Muscle of back (tissue), 13 donors: Measurements from ENCODE around the gene PHLDB1. TPM values are rescaled to one million over a fixed set of nuclear protein-coding genes. Genes with fewer than 3 reads are reported as not detected.
"Not testable (repeated sequence)": the region's sequence is repeated elsewhere in the genome, so short reads cannot be mapped to it uniquely, and the experiment has no call there.

ENCODE experiments used
- DNase-seq, 3 donors: peaks; one replicate each; pipeline versions ENCODE4 v3.0.0 to v3.0.0-alpha.2; 2013
- long read RNA-seq, 9 donors: transcript quantifications; one replicate each; lab custom pipeline, GENCODE V29; 2026
- polyA plus RNA-seq, 10 donors: library from polyadenylated mRNA; unstranded; fragments of 120-200 nt; gene quantifications; one replicate each; pipeline ENCODE4 v1.2.1, GENCODE V29; 2013; ENCODE audit not compliant: insufficient read length in 10 of 10

Gene PHLDB1
- polyA plus RNA-seq, result 100 to 1,000 TPM in 1 of 10 donors, 10 to 100 TPM in 9; 73.1 to 113 (median 83.4) TPM
- long read RNA-seq, donor 1, full-length matches to known transcripts, result 5 of 10 reads
- long read RNA-seq, donor 1, partial matches to known transcripts, result 5 of 10 reads
- long read RNA-seq, donor 1, other reads (novel, unspliced or antisense), result 0 of 10 reads
- long read RNA-seq, donor 2, partial matches to known transcripts, result 12 of 13 reads
- long read RNA-seq, donor 2, other reads (novel, unspliced or antisense), result 0 of 13 reads
- long read RNA-seq, donor 3, result 0 reads
- long read RNA-seq, donor 4, partial matches to known transcripts, result 0 of 1 reads
- long read RNA-seq, donor 4, other reads (novel, unspliced or antisense), result 0 of 1 reads
- long read RNA-seq, donor 5, partial matches to known transcripts, result 29 of 32 reads
- long read RNA-seq, donor 5, other reads (novel, unspliced or antisense), result 0 of 32 reads
- long read RNA-seq, donor 6, full-length matches to known transcripts, result 4 of 21 reads
- long read RNA-seq, donor 6, partial matches to known transcripts, result 17 of 21 reads
- long read RNA-seq, donor 6, other reads (novel, unspliced or antisense), result 0 of 21 reads
- long read RNA-seq, donor 7, full-length matches to known transcripts, result 8 of 8 reads
- long read RNA-seq, donor 7, partial matches to known transcripts, result 0 of 8 reads
- long read RNA-seq, donor 7, other reads (novel, unspliced or antisense), result 0 of 8 reads
- long read RNA-seq, donor 8, partial matches to known transcripts, result 0 of 1 reads
- long read RNA-seq, donor 8, other reads (novel, unspliced or antisense), result 0 of 1 reads
- long read RNA-seq, donor 9, result 0 reads

DNA sequence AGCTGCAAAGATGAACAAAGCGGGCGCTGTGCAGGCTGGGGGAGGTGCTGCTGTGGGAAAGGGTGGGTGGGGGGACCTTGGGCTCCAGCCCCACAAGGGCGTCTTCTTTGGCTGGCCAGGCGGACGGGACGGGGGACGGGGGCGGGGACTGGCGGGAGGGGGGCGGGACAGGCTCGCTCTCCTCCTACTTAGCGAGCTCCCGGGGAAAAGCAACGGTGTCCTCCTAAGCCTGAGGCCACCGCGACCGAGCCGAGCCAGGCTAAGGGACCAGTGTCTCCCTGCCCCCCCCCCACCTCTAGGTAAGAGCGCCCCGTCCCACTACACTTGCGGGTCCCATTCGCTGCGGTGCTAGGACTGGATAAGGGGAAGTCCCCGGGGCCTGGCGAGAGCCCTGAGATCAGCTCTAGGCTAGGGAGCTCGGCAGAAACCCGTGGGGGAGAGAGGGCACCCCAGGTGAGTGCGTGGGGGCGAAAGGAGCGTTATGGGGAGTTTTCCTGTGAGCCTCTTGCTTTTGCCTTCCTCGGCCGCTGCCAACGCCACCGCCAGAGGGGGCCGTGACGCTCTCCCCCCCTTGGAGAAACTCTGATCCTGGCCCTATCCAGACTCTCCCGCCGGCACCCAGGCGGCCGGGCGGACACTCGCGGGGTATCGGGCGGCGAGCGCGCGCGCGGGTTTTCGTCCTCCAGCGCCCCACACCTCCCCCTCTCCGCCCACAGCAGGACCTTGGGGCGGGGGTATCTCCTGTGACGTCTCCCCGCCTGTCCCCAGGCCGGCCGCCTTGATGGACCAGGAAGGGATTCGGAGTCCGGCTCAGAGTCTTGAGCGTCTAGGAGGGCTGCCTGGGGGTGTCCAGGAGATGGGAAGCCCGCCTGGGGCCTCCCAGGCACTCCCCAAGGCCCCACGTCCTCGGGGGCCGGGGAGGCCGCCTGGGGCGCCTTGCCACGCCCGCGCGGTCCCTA, at the start of gene PHLDB1:
Gene PHLDB1, plus strand, starts transcription at position 215 of the 959 bp plus-strand sequence. CDS start 6,222 bp downstream, outside the sequence.
- DNase-seq, result peak in 2 of 3 donors; percentile 64 to 88

GRCh38 chr11:118560806-118561205, 46.6 kb upstream of the PHLDB1 start:
- no peak for DNase-seq

GRCh38 chr11:118565051-118565450, 42.4 kb upstream of the PHLDB1 start:
- DNase-seq, result peak in 2 of 3 donors; percentile 61 to 80

- DNase-seq, result no peak
Observed at GRCh38 chr11:118569670-118570069, 37.7 kb upstream of the PHLDB1 start.

DNA sequence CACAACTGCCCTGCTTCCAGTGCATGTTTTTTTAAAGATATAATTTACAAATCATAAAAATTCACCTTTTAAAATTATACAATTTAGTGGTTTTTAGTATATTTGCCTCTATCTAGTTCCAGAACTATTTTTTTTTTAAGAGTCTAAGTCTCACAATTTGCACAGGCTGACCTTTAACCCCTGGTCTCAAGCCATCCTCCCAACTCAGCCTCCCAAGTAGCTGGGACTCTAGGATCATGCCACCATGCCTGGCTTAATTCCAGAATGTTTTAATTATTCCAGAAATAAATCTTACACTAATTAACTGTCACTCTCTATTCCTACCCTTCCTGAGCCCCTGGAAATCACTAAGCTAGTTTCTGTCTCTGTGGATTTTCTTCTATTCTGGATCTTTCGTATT, 36.6 kb upstream of the PHLDB1 start:
- DNase-seq, result no peak

DNA sequence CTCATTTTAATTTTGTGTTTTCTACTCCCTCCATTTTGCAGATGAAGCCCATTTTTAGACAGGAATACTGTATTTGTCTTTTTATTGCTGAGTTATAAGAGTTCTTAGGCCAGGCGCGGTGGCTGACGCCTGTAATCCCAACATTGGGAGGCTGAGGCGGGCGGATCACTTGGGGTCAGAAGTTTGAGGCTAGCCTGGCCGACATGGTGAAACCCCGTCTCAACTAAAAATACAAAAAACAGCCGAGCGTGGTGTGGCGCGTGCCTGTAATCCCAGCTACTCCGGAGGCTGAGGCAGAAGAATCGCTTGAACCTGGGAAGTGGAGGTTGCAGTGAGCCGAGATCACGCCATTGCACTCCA, 35.7 kb upstream of the PHLDB1 start:
- peak in 1 of 3 donors; percentile 59 for DNase-seq

- peak; percentile 86 to 95 (median 88) for DNase-seq
Observed at GRCh38 chr11:118572061-118572980, 35.1 kb upstream of the PHLDB1 start, which contains the start of gene ARCN1. Gene ARCN1 (plus strand): TSS chr11:118572409. CDS start chr11:118572548, 139 bp downstream.

GRCh38 chr11:118572981-118573550, 34.3 kb upstream of the PHLDB1 start:
- DNase-seq, result peak; percentile 36 to 77 (median 48)

GRCh38 chr11:118574636-118575035, 32.8 kb upstream of the PHLDB1 start:
- no peak for DNase-seq

- DNase-seq, result not testable (repeated sequence)
Observed at GRCh38 chr11:118577995-118578394, 29.4 kb upstream of the PHLDB1 start.

DNA sequence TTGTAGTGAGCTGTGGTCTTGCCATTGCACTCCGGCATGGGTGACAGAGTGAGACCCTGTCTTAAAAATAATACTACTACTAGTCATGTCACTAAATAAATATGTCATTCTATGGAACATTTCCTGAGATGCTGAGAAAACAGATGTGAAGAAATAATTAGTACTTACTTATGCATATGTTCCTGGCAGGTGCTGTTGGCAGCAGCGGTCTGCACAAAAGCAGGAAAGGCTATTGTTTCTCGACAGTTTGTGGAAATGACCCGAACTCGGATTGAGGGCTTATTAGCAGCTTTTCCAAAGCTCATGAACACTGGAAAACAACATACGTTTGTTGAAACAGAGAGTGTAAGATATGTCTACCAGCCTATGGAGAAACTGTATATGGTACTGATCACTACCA, 26.4 kb upstream of the PHLDB1 start:
- no peak for DNase-seq

GRCh38 chr11:118587952-118588351, 19.5 kb upstream of the PHLDB1 start:
- no peak for DNase-seq

GRCh38 chr11:118592616-118593367, 14.6 kb upstream of the PHLDB1 start:
- no peak for DNase-seq

DNA sequence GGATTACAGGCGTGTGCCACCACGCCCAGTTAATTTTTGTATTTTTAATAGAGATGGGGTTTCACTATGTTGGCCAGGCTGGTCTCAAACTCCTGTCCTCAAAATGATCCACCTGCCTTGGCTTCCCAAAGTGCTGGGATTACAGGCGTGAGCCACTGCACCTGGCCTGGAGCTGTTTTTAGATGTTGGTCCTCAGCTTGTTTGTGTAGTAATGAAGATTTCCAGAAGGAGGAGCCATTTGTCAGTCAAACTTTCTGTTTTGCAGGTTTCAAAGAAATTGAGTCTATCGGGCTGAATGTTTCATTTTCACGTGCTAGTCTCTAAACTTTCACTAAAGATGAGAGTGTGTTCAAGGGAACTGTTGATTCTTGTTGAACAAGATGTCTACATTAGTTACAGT, 12.4 kb upstream of the PHLDB1 start:
- DNase-seq, result peak in 2 of 3 donors; percentile 44 to 73

- no peak for DNase-seq
Observed at GRCh38 chr11:118596224-118597146, 10.9 kb upstream of the PHLDB1 start.

DNA sequence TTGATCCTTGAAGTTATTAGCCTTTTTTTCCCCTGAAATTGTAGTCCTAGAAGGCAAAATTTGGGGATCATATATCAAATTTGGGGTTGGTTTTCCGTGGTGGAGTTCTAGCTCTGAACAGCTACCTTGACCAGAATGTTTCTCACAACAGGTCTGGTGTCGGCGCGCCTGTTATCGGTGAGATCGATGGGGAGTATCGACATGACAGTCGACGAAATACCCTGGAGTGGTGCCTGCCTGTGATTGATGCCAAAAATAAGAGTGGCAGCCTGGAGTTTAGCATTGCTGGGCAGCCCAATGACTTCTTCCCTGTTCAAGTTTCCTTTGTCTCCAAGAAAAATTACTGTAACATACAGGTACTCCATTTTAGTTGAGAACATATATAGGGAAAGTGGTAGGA, 9.9 kb upstream of the PHLDB1 start:
- DNase-seq, result no peak

DNA sequence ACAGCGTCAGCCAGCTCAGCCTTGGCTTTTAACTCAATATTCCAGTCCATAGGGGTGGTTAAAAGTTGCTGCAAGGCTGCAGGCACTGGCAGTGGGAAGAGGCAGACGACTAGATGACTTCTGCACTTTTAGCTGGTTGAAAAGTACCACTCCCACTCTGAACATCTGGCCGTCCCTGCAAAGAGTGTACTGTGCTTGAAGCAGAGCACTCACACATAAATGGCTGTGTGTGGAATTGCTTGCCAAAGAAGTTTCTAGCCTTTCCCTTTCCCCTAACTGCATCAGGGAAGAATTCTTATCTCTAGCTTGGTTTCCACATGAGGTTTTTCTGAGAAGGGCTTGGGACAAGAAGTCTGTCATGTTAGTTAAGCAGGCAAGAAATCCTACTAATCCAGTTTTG, 5.1 kb upstream of the PHLDB1 start:
- peak in 2 of 3 donors; percentile 42 to 75 for DNase-seq

GRCh38 chr11:118603709-118604108, 3.7 kb upstream of the PHLDB1 start:
- DNase-seq, result not testable (repeated sequence)
